CD14-positive monocyte (primary cell): ENCODE data around the gene ZNF467. TPM values are rescaled to one million over a fixed set of nuclear protein-coding genes. Genes with fewer than 3 reads are reported as not detected.
A peak's percentile ranks its signal among the peaks of the same experiment; 100 is the strongest.

Experiments used
- DNase-seq, 3 donors: peaks; one replicate each; pipeline ENCODE4 v3.0.0-alpha.2; 2011 to 2022
- H2AFZ ChIP-seq: 2 replicates; pipeline ENCODE4 v1.6.0; 2012; ENCODE audit warnings: mild to moderate bottlenecking, low read depth, low read length, inconsistent platforms; ENCODE audit not compliant: insufficient read depth, poor library complexity, severe bottlenecking
- H3K27ac ChIP-seq, 2 donors: 1 replicate in 1 of 2; 2 replicates in 1 of 2; pipeline ENCODE4 v1.5.1; 2012 to 2013; ENCODE audit warnings: low read length in 2 of 2, control low read depth in 1 of 2, inconsistent platforms in 1 of 2, low read depth in 1 of 2, mild to moderate bottlenecking in 1 of 2
- H3K27me3 ChIP-seq, 2 donors: one replicate each; pipeline versions ENCODE4 v1.6.0 to v1.6.1; 2011 to 2013; ENCODE audit warnings: low read length in 2 of 2; ENCODE audit not compliant: control insufficient read depth in 2 of 2, insufficient read depth in 2 of 2
- H3K36me3 ChIP-seq, 2 donors: replicated peaks in 1 of 2; 1 replicate in 1 of 2; 2 replicates in 1 of 2; pipeline versions ENCODE4 v1.5.1 to v1.6.1; 2012 to 2013; ENCODE audit warnings: low read length in 2 of 2, control low read depth in 1 of 2, inconsistent platforms in 1 of 2, mild to moderate bottlenecking in 1 of 2; ENCODE audit not compliant: insufficient read depth in 2 of 2, control insufficient read depth in 1 of 2
- H3K4me1 ChIP-seq, 2 donors: 1 replicate in 1 of 2; 2 replicates in 1 of 2; pipeline versions ENCODE4 v1.5.1 to v1.6.1; 2012 to 2013; ENCODE audit warnings: low read length in 2 of 2, control low read depth in 1 of 2, inconsistent platforms in 1 of 2, mild to moderate bottlenecking in 1 of 2, moderate library complexity in 1 of 2; ENCODE audit not compliant: insufficient read depth in 2 of 2, control insufficient read depth in 1 of 2
- H3K4me2 ChIP-seq: replicated peaks from 2 replicates; pipeline ENCODE3; 2012; ENCODE audit warnings: low read length, moderate library complexity, mild to moderate bottlenecking; ENCODE audit not compliant: poor library complexity, severe bottlenecking; ENCODE audit errors: extremely low read depth
- H3K4me3 ChIP-seq, 3 experiments: fragments of 200-600 bp in 1 of 3; sonication (generic) in 1 of 3; replicated peaks in 1 of 3; 1 replicate in 2 of 3; 2 replicates in 1 of 3; pipeline ENCODE4 v1.5.1; 2011 to 2013; ENCODE audit warnings: low read length in 3 of 3, mild to moderate bottlenecking in 3 of 3, control low read depth in 2 of 3, low read depth in 2 of 3, inconsistent platforms in 1 of 3, moderate library complexity in 1 of 3
- H3K79me2 ChIP-seq: 2 replicates; pipeline ENCODE4 v1.6.0; 2012; ENCODE audit warnings: mild to moderate bottlenecking, control low read depth, inconsistent platforms, low read length, moderate library complexity; ENCODE audit not compliant: insufficient read depth
- H3K9ac ChIP-seq: 2 replicates; pipeline ENCODE4 v1.6.0; 2017; ENCODE audit warnings: low read length, mild to moderate bottlenecking; ENCODE audit not compliant: insufficient read depth, poor library complexity, severe bottlenecking
- H3K9me3 ChIP-seq, 2 donors: replicated peaks in 1 of 2; 1 replicate in 1 of 2; 2 replicates in 1 of 2; pipeline versions ENCODE4 v1.5.1 to v1.6.1; 2012 to 2013; ENCODE audit warnings: low read length in 2 of 2, control low read depth in 1 of 2; ENCODE audit not compliant: control insufficient read depth in 1 of 2, insufficient read depth in 1 of 2
- H4K20me1 ChIP-seq: 2 replicates; pipeline ENCODE4 v1.6.0; 2012; ENCODE audit warnings: mild to moderate bottlenecking, low read length, control low read depth, moderate library complexity; ENCODE audit not compliant: insufficient read depth
- H3K27ac Mint-ChIP-seq, 7 donors: one replicate each; pipeline ENCODE4 v1.8.0; 2020; ENCODE audit warnings: mild to moderate bottlenecking in 7 of 7, mixed read lengths in 7 of 7, moderate library complexity in 6 of 7, inconsistent platforms in 2 of 7
- H3K27me3 Mint-ChIP-seq, 3 donors: one replicate each; pipeline ENCODE4 v1.8.0; 2021 to 2022; ENCODE audit warnings: low read depth in 3 of 3, mild to moderate bottlenecking in 3 of 3, mixed read lengths in 3 of 3, moderate library complexity in 3 of 3, inconsistent platforms in 1 of 3
- H3K36me3 Mint-ChIP-seq, 2 donors: one replicate each; pipeline ENCODE4 v1.8.0; 2020; ENCODE audit warnings: mixed read lengths in 2 of 2, inconsistent platforms in 1 of 2, mild to moderate bottlenecking in 1 of 2
- H3K4me1 Mint-ChIP-seq: one replicate; pipeline ENCODE4 v1.8.0; 2020; ENCODE audit warnings: mild to moderate bottlenecking, mixed read lengths
- H3K4me3 Mint-ChIP-seq, 2 donors: one replicate each; pipeline ENCODE4 v1.8.0; 2020; ENCODE audit warnings: mild to moderate bottlenecking in 2 of 2, mixed read lengths in 2 of 2, moderate library complexity in 1 of 2
- H3K9me3 Mint-ChIP-seq, 7 donors: one replicate each; pipeline ENCODE4 v1.8.0; 2020 to 2022; ENCODE audit warnings: mixed read lengths in 7 of 7, mild to moderate bottlenecking in 6 of 7, moderate library complexity in 6 of 7, inconsistent platforms in 2 of 7
- WGBS: methylation state at CpG from one replicate; pipeline ENCODE4 v1.1.5; 2013; ENCODE audit warnings: missing lambda C conversion rate; ENCODE audit not compliant: insufficient coverage; 5-methylcytosine and 5-hydroxymethylcytosine counted together
- intact Hi-C, 2 donors: fragments of 100-400 bp; cut with micrococcal nuclease; formaldehyde crosslinking; loops; one replicate each; pipeline versions ENCODE4 v1.15.0 to v1.15.1; 2023
- polyA plus RNA-seq, 3 donors: library from polyadenylated mRNA; depleted of rRNA in 1 of 3; unstranded in 2 of 3; stranded (reverse) in 1 of 3; fragments of 300-500 nt in 2 of 3; fragments of >200 nt in 1 of 3; fragmentation: Illumina TruSeq in 2 of 3; gene quantifications; 1 replicate in 2 of 3; 2 replicates in 1 of 3; pipeline ENCODE4 v1.2.3, GENCODE V29; 2012 to 2021
- TF ChIP-seq, protein P1 (sequence below): fragments of 200-600 bp; IDR thresholded peaks from one replicate; pipeline ENCODE4 v1.8.0; 2022; ENCODE audit warnings: antibody characterized with exemption, mild to moderate bottlenecking

Gene ZNF467
- polyA plus RNA-seq, 3 donors: 43.4 to 100 (median 52.8) TPM

DNA sequence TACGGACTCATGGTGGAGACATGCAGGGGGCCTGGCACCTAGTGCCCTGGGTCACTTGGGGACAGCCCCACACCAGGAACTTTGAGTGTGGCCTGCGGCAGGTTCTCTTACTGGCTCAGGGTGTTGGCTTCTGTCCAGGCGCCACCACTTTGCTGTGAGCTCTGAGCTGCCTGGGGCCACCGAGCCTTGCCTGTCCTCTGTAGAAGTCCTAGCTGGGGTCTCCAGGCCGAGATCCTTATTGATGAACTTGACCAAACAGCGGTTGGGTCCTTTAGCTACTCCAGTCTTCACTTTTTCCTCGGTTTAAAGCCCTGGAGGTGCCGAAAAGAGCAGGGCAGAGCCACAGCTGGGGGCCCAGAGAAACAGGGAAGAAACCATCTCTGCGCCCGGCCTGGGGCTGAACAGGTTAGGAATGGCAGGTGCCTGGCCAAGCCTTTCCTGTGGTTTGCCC, 41.3 kb downstream of the ZNF467 start:
- Mint-ChIP-seq H3K4me3 (no peak overlapping the region), H3K36me3 (peaks cover 9 to 17% of the 10 kb centered on the region in 2 donors), H3K9me3 (no peaks in the 10 kb centered on the region), H3K27ac (no peak overlapping the region), H3K4me1 (peaks cover 7% of the 10 kb centered on the region), H3K27me3 (peaks cover 9 to 10% (median 10%) of the 10 kb centered on the region in 3 donors)
- no peak for DNase-seq
- Histone ChIP-seq H3K4me2 (no peak overlapping the region), H3K9me3 (no peaks in the 10 kb centered on the region), H3K4me3 (no peak overlapping the region), H3K79me2 (no peaks in the 10 kb centered on the region), H3K27ac (no peak overlapping the region), H3K9ac (no peak overlapping the region), H2AFZ (no peak overlapping the region), H4K20me1 (no peaks in the 10 kb centered on the region), H3K27me3 (peaks cover 0 to 6% of the 10 kb centered on the region in 2 donors), H3K36me3 (peaks cover 3 to 12% of the 10 kb centered on the region in 2 donors), H3K4me1 (no peaks in the 10 kb centered on the region)
- TF ChIP-seq, protein P1, sequence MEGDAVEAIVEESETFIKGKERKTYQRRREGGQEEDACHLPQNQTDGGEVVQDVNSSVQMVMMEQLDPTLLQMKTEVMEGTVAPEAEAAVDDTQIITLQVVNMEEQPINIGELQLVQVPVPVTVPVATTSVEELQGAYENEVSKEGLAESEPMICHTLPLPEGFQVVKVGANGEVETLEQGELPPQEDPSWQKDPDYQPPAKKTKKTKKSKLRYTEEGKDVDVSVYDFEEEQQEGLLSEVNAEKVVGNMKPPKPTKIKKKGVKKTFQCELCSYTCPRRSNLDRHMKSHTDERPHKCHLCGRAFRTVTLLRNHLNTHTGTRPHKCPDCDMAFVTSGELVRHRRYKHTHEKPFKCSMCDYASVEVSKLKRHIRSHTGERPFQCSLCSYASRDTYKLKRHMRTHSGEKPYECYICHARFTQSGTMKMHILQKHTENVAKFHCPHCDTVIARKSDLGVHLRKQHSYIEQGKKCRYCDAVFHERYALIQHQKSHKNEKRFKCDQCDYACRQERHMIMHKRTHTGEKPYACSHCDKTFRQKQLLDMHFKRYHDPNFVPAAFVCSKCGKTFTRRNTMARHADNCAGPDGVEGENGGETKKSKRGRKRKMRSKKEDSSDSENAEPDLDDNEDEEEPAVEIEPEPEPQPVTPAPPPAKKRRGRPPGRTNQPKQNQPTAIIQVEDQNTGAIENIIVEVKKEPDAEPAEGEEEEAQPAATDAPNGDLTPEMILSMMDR: no peak
- intact Hi-C loops: no loop called here
- WGBS: 95% methylated on average over 9 of the region's 10 CpGs

DNA sequence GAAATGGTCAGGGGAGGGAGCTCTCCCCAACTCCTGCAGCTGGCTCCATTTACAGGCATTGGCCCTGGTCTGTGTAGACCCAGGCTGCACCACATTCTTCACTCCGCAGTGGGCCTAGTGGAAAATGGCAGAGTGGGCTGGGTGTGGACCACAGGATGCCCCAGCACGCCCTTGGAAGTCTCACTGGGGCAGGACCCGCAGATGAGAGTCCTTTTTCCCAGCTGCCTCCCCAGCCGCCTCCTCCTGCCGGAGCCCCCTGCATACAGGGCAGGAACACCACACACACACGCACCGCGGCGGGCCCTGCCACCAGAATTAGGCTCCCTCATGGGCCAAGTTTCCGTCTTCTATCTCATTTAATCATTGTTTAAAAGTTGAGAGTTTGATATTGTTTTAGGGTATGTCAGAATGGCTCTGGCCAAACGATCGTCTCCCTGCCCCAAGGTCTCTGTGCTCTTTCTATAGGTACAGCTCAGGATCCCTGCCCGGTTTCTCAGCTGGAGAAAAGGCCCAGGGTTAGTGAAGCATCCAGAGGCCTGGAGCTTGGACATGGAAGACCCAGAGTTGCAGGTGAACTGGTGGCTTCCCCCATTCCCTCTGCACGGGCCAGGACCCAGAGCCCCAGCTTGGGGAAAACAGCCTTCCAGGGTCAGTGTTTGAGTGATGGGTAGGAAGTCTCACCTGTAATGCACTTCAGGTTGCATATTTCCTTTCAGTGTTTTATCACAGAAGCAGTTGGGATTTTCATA, 42.0 kb downstream of the ZNF467 start:
- H3K9me3 Mint-ChIP-seq: no peaks in the 10 kb centered on the region
- H3K36me3 ChIP-seq: peaks cover 3 to 12% of the 10 kb centered on the region in 2 donors
- no peaks in the 10 kb centered on the region for H3K4me1 ChIP-seq
- TF ChIP-seq, protein P1: no peak
- no peaks in the 10 kb centered on the region for H3K79me2 ChIP-seq
- peaks cover 9% of the 10 kb centered on the region for H3K4me1 Mint-ChIP-seq
- peaks cover 0 to under 1% of the 10 kb centered on the region in 2 donors for H3K27me3 ChIP-seq
- intact Hi-C loops: no loop called here
- H3K4me2 ChIP-seq: no peak overlapping the region
- no peaks in the 10 kb centered on the region for H4K20me1 ChIP-seq
- H2AFZ ChIP-seq: no peak overlapping the region
- no peak overlapping the region for H3K4me3 ChIP-seq
- DNase-seq: no peak
- 98% methylated on average over 7 of the region's 14 CpGs for WGBS
- H3K36me3 Mint-ChIP-seq: peaks cover 13 to 24% of the 10 kb centered on the region in 2 donors
- H3K27ac ChIP-seq: no peak overlapping the region
- H3K4me3 Mint-ChIP-seq: no peak overlapping the region
- peak overlapping the region in 1 of 7 donors; percentile 67 for H3K27ac Mint-ChIP-seq
- H3K27me3 Mint-ChIP-seq: peaks cover 4 to 5% (median 4%) of the 10 kb centered on the region in 3 donors
- no peaks in the 10 kb centered on the region for H3K9me3 ChIP-seq
- no peak overlapping the region for H3K9ac ChIP-seq
